ENCODE measurements around the gene FDX1.
A peak's percentile ranks its signal among the peaks of the same experiment; 100 is the strongest.
"Not testable (repeated sequence)": the region's sequence is repeated elsewhere in the genome, so short reads cannot be mapped to it uniquely, and the experiment has no call there.

Gene FDX1

GRCh38 chr11:110429731-110430266 lies at the start of gene FDX1:
TSS of gene FDX1 (plus strand) at chr11:110429948. CDS start at chr11:110430121, 173 bp downstream.
- DNase-seq (ENCODE audit: low read depth in 2 of 2): peak; percentile 28 to 39

GRCh38 chr11:110380836-110381622 lies 48.7 kb upstream of the FDX1 start:
- no peak for DNase-seq (ENCODE audit: low read depth in 2 of 2)

- DNase-seq (ENCODE audit: low read depth in 2 of 2): not testable (repeated sequence)
Observed at GRCh38 chr11:110388231-110388630, 41.5 kb upstream of the FDX1 start.

- DNase-seq (ENCODE audit: low read depth in 2 of 2): no peak
Observed at GRCh38 chr11:110389965-110390364, 39.8 kb upstream of the FDX1 start.

- DNase-seq (ENCODE audit: low read depth in 2 of 2): no peak
Observed at GRCh38 chr11:110392056-110392455, 37.7 kb upstream of the FDX1 start.

- not testable (repeated sequence) for DNase-seq (ENCODE audit: low read depth in 2 of 2)
Observed at GRCh38 chr11:110397668-110398286, 32.0 kb upstream of the FDX1 start.

GRCh38 chr11:110403585-110403984 lies 26.2 kb upstream of the FDX1 start:
- DNase-seq (ENCODE audit: low read depth in 2 of 2): not testable (repeated sequence)

- DNase-seq (ENCODE audit: low read depth in 2 of 2): not testable (repeated sequence)
Observed at GRCh38 chr11:110405636-110406035, 24.1 kb upstream of the FDX1 start.

GRCh38 chr11:110407315-110407714 lies 22.4 kb upstream of the FDX1 start:
- no peak for DNase-seq (ENCODE audit: low read depth in 2 of 2)

- no peak for DNase-seq (ENCODE audit: low read depth in 2 of 2)
Observed at GRCh38 chr11:110409174-110409573, 20.6 kb upstream of the FDX1 start.

- no peak for DNase-seq (ENCODE audit: low read depth in 2 of 2)
Observed at GRCh38 chr11:110410651-110411050, 19.1 kb upstream of the FDX1 start.

GRCh38 chr11:110415081-110415480 lies 14.7 kb upstream of the FDX1 start:
- no peak for DNase-seq (ENCODE audit: low read depth in 2 of 2)

- not testable (repeated sequence) for DNase-seq (ENCODE audit: low read depth in 2 of 2)
Observed at GRCh38 chr11:110421658-110422057, 8.1 kb upstream of the FDX1 start.

- DNase-seq (ENCODE audit: low read depth in 2 of 2): no peak
Observed at GRCh38 chr11:110422306-110422905, 7.3 kb upstream of the FDX1 start.

GRCh38 chr11:110424775-110425444 lies 4.8 kb upstream of the FDX1 start:
- no peak for DNase-seq (ENCODE audit: low read depth in 2 of 2)

GRCh38 chr11:110425751-110426545 lies 3.8 kb upstream of the FDX1 start:
- DNase-seq (ENCODE audit: low read depth in 2 of 2): peak; percentile 88 to 90

GRCh38 chr11:110428040-110428439 lies 1.7 kb upstream of the FDX1 start:
- DNase-seq (ENCODE audit: low read depth in 2 of 2): no peak

- no peak for DNase-seq (ENCODE audit: low read depth in 2 of 2)
Observed at GRCh38 chr11:110428956-110429730, 605 bp upstream of the FDX1 start.

GRCh38 chr11:110430267-110431050 lies 711 bp downstream of the FDX1 start:
- no peak for DNase-seq (ENCODE audit: low read depth in 2 of 2)

Measured in fibroblast of skin of left biceps (primary cell).